HuH-7 (cell line): ENCODE measurements around the gene CAMK2B.

Experiments
- DNase-seq: peaks from one replicate; pipeline ENCODE4 v3.0.0; 2011; ENCODE audit warnings: low spot score

Gene CAMK2B

GRCh38 chr7:44273681-44274622 lies 51.4 kb downstream of the CAMK2B start:
- DNase-seq = no peak

DNA sequence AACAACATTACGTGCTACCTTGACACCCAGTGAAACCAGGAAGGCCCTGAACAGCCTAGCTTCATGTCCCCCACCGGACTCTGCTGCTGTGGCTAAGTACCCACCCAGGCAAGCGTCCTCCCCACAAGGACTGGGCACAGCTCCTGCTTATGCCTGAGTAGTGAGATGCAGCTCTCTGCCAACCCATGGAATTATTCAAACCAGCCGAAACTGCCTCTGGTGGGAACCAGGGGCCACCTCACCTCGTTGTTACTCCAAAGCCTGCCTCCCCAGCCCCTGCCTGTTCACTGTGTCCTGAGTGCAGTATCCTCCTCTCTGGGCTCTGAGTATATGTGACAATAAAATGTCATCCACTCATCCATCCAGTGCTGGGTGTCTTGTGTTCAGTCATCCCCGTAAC lies 52.4 kb downstream of the CAMK2B start:
- DNase-seq = no peak

- no peak for DNase-seq
These were observed 52.9 kb downstream of the CAMK2B start for GRCh38 chr7:44272456-44272855.

DNA sequence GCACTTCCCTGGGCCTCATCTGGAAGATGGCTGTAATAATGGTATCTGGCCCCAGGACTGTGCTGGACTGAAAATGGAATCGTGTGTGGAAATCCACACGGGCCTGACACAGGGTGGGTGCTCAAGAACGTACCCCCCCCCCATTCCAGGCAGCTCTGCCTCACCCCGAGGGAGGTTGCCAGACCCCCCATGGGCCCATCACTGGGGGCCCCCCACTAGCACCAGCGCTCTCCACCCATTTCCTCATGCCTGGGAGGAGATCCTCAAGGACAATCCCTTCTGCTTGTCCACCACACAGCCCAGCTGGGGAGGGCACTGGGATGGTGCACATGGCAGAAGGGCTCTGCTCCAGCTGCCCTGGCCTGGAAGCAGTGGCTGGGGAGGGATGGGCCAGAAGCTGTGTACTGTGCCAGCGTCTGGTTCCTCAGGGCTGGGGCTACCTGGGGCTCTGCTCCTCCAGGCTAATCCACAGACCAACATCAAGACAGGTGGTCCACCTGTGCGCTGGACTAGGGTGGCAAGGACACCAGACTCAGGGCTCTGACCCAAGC lies 55.4 kb downstream of the CAMK2B start:
- DNase-seq = no peak

DNA sequence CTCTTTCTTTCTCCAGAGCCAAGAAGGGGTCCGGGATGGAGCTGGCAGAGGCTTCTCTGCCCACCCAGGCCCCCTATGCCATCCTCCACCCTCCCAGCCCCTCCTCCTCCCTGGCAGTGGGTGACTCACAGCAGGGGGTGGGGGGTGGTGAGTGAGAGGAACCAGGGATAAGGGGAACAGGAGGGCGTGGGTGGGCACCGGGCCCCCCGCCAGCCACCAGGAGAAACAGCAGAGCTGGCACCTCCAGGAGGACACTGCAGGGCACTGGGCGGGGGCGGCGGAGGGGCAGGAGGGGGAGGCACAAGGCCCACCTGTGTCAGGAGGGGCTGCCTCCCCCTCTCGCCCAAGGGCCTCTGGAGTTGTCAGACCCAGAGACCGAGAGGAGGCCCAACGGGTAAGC lies 56.0 kb downstream of the CAMK2B start:
- no peak for DNase-seq

- no peak for DNase-seq
These were observed 56.7 kb downstream of the CAMK2B start for GRCh38 chr7:44268671-44269070.

DNA sequence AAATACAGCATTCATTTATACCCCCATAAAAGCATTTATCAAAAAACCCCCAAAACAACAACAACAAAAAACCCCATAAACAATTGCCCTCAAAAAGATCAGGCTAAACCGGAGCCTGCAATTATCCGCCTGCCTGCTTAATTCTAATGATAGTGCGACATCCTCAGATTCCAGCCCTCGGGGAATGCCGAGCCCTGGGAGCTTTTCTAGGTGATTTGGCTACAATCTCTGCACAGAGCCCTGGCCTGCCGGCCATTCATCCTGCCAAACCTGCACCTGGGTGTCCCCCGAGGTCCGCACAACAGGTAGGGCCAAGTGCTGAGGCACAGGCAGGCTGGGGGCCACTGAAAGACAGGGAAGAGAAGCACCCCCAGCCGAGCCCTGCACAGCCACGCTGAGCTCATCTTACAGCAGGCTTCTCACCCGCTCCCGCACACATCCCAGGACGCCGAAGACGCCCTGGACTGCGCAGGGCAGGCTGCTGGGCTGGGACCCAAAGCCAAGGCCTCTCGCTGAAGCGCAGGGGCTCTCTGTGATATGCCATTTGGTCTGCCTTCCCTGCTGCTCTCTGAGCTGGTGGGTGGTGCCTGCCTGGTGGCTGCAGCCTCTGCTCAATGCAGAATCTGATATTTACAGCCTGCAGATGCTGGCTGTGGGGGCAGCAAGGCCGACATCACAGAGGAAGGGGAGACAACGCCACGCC lies 57.5 kb downstream of the CAMK2B start:
- no peak for DNase-seq

DNA sequence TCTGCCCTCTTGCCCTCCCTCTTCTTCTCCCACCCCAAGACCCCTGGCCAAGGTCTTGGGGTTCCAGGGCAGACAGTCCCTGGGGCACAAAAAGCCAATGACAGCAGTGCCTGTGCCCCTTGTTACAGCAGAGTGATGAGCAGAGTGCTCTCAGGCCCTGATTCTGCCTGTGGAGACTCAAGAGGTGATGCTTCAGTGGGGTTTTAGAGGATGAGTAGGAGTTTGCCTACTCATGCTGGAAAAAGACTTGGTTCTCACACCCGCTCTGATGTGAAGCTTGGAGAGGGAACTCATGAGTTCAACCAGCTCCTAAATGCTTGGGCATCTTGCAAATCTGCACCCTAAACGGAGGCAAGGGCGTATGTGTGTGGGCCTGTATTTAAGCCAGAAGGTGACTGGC lies 58.2 kb downstream of the CAMK2B start:
- no peak for DNase-seq

GRCh38 chr7:44266526-44266925 lies 58.9 kb downstream of the CAMK2B start:
- no peak for DNase-seq

DNA sequence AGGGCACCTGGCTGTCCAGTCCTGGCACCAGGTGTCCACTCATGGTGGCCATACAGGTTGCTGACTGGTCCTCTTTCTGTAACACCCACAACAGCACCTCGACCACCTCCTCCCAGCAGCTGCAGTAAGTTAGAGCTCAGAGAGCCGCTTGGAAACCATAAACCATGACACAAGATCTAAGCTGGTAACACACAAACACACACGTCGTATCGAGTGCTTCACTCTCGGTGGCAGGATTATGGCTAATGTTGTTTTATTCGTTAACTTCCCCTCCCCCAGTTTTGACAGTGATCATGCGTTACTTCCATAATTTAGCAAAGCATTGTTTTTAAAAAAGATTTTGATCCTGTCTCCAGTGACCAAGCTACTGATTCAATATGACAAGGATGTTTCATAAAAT lies 59.7 kb downstream of the CAMK2B start:
- no peak for DNase-seq

- no peak for DNase-seq
These were observed 61.0 kb downstream of the CAMK2B start for GRCh38 chr7:44264221-44264931.

DNA sequence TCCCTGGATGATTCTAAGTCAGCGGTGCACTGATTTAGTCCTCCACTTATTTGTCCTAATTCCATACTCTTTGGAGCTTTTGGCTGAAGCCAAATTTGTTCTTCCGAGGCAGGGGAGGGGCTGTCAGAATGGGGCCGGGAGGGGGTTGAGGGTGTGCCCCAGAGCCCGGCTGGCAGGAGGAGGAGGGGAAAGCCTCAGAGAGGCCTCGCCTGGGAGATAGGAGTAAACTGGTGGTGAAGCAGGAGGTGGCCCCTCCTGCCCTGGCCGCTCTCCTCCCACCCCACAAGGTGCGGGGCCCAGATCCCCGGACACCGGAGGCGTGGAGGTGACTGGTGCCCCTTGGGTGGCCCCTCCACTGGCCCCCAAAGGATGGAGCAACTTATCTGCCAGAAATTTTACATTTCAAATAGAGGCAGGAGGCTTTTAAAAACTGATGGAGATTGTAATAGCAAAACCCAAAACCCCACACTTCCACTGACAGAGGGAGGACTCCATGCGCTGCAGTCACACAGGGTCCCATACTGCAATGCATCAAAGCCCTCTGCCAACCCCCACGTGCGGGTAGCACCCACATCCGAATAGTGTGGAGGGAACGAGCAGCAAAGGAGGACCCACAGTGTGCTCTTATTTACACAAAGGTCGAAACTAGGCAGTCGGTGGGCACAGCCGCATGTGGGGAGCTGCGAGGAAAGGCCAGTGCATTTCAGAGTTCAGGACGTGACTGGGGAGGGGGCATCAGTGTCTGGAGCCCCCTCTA lies 61.9 kb downstream of the CAMK2B start:
- no peak for DNase-seq

- no peak for DNase-seq
These were observed 63.4 kb downstream of the CAMK2B start for GRCh38 chr7:44262031-44262430.

- no peak for DNase-seq
These were observed 64.2 kb downstream of the CAMK2B start for GRCh38 chr7:44261240-44261639.

GRCh38 chr7:44259547-44260457 lies 65.6 kb downstream of the CAMK2B start:
- no peak for DNase-seq

DNA sequence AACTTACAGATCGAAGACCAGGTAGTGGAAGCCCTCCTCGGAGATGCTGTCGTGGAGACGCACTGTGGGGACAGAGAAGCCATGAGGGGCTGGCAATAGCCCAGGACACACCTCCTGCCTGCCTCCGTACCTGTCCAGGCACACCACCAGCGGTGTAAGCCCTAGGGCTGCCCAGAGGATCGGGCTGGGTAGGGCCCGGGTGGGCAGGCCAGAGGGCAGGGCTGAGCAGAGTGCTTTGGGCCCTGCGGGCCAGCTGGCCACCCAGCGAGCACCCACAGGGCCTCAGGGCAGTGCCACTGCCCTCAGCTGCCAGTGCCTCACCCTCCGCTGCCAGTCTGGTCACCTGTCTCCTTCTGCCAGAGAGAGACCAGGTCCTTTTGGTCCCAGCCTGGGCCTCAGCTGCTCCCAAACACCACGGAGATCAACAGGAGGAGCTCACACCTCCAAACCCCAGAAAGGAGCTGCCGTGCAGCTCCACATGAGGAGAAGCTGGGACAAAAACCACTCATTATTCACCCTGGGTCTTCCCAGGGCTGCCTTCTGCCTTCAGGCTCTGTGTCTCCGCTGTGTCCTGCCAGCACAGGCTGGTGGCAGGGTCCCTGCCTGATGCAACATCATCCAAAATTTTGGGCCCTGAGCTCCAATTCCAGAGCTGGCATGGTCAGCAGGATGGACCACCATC lies 66.4 kb downstream of the CAMK2B start:
- DNase-seq = no peak

GRCh38 chr7:44258423-44258760 lies 67.0 kb downstream of the CAMK2B start:
- DNase-seq = no peak

- no peak for DNase-seq
These were observed 67.6 kb downstream of the CAMK2B start for GRCh38 chr7:44257618-44258422.

DNA sequence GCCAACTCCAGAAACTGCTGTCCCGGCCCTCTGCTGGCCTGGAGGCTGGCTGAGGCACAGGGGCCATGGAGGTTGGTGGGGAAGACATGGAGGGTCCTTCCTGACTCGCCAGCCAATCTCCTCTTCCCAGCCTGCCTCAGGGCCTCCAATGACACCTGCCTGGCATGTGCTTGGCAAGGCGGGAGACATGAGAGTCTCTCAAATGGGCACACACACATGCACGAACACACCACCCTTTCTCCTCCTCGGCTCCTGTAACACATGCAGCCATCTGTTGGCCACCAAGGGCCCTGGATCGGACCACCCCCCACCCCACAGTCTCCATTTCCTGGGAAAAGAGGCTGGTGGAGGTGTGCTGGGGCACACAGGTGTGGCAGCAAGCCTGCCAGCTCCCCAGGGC lies 68.2 kb downstream of the CAMK2B start:
- DNase-seq = no peak
